Upper lobe of right lung (tissue), 1 donor: ENCODE data around the gene TP63. TPM values are rescaled to one million over a fixed set of nuclear protein-coding genes. Genes with fewer than 3 reads are reported as not detected.

Experiments
- ATAC-seq: fragments of 200-7000 bp; cut with Tn5 transposase; one replicate; pipeline ENCODE4 v1.9.1; 2020; ENCODE audit warnings: mild to moderate bottlenecking, moderate library complexity
- DNase-seq: peaks from one replicate; pipeline ENCODE4 v3.0.0-alpha.2; 2020
- H3K27ac ChIP-seq: fragments of 200-600 bp; one replicate; pipeline ENCODE4 v1.8.0; 2022
- H3K27me3 ChIP-seq: fragments of 200-600 bp; one replicate; pipeline ENCODE4 v1.8.0; 2022; ENCODE audit warnings: mild to moderate bottlenecking
- H3K36me3 ChIP-seq: fragments of 200-600 bp; one replicate; pipeline ENCODE4 v1.8.0; 2022
- H3K4me1 ChIP-seq: fragments of 200-600 bp; one replicate; pipeline ENCODE4 v1.8.0; 2022
- H3K4me3 ChIP-seq: fragments of 200-600 bp; one replicate; pipeline ENCODE4 v1.8.0; 2022; ENCODE audit warnings: mild to moderate bottlenecking
- H3K9me3 ChIP-seq: fragments of 200-600 bp; one replicate; pipeline ENCODE4 v1.8.0; 2022
- CTCF ChIP-seq: fragments of 200-600 bp; IDR thresholded peaks from one replicate; pipeline ENCODE4 v1.8.0; 2022; ENCODE audit warnings: antibody characterized with exemption
- intact Hi-C: fragments of 100-400 bp; cut with DNase I; formaldehyde crosslinking; loops from one replicate; pipeline ENCODE4 v1.11.0; 2022
- total RNA-seq: library from RNA; stranded (reverse); fragmentation: NEBNext Ultra II Directional; extraction: Animal tissue kit (Norgen Biotek cat#: 25700); gene quantifications from one replicate; pipeline ENCODE4 v1.2.1, GENCODE V29; 2021
- donor health status: DM: no; HTN: yes; CAD: no; lungs with severe emphysema.

Gene TP63
- total RNA-seq, 1 donor from 2014 or later = 1.3 TPM

GRCh38 chr3:189909573-189909972 lies 278.4 kb downstream of the TP63 start:
- no peak overlapping the region for H3K27ac ChIP-seq
- no peaks in the 10 kb centered on the region for H3K4me1 ChIP-seq
- ATAC-seq = no peak
- H3K36me3 ChIP-seq = no peaks in the 10 kb centered on the region
- intact Hi-C loops = no loop called here
- no peaks in the 10 kb centered on the region for H3K27me3 ChIP-seq
- H3K4me3 ChIP-seq = no peak overlapping the region
- no peaks in the 10 kb centered on the region for H3K9me3 ChIP-seq
- DNase-seq = no peak
- TF ChIP-seq CTCF = no peak

- Histone ChIP-seq H3K27ac (no peak overlapping the region), H3K9me3 (no peaks in the 10 kb centered on the region), H3K4me1 (no peaks in the 10 kb centered on the region), H3K36me3 (no peaks in the 10 kb centered on the region), H3K4me3 (no peak overlapping the region), H3K27me3 (no peaks in the 10 kb centered on the region)
- ATAC-seq = no peak
- no peak for TF ChIP-seq CTCF
- intact Hi-C loops = no loop called here
- DNase-seq = no peak
These were observed 279.8 kb downstream of the TP63 start for GRCh38 chr3:189911001-189911400.

GRCh38 chr3:189914799-189915198 lies 283.6 kb downstream of the TP63 start:
- no peak for TF ChIP-seq CTCF
- ATAC-seq (peak; percentile 62), DNase-seq (no peak)
- Histone ChIP-seq H3K4me3 (no peak overlapping the region), H3K4me1 (no peaks in the 10 kb centered on the region), H3K36me3 (no peaks in the 10 kb centered on the region), H3K27me3 (no peaks in the 10 kb centered on the region), H3K9me3 (no peaks in the 10 kb centered on the region), H3K27ac (no peak overlapping the region)
- intact Hi-C loops = no loop called here

GRCh38 chr3:189921770-189922169 lies 290.6 kb downstream of the TP63 start:
- no peak for ATAC-seq
- Histone ChIP-seq H3K4me1 (no peaks in the 10 kb centered on the region), H3K9me3 (no peaks in the 10 kb centered on the region), H3K36me3 (no peaks in the 10 kb centered on the region), H3K27ac (no peak overlapping the region), H3K4me3 (no peak overlapping the region), H3K27me3 (no peaks in the 10 kb centered on the region)
- no peak for TF ChIP-seq CTCF
- intact Hi-C loops = no loop called here
- no peak for DNase-seq

GRCh38 chr3:189927975-189928895 lies 297.0 kb downstream of the TP63 start:
- DNase-seq (no peak), ATAC-seq (no peak)
- no peaks in the 10 kb centered on the region for H3K9me3 ChIP-seq
- intact Hi-C loops = no loop called here
- H3K27me3 ChIP-seq = no peaks in the 10 kb centered on the region
- no peaks in the 10 kb centered on the region for H3K4me1 ChIP-seq
- no peak for TF ChIP-seq CTCF
- no peak overlapping the region for H3K27ac ChIP-seq
- H3K4me3 ChIP-seq = no peak overlapping the region
- H3K36me3 ChIP-seq = no peaks in the 10 kb centered on the region
